MM.1S (cell line): ENCODE results near the gene IL1F10.

Experiments
- CTCF ChIP-seq: fragments of 300-600 bp; sonication (generic); IDR thresholded peaks from 2 replicates; pipeline ENCODE4 v1.5.1; 2016; ENCODE audit warnings: antibody characterized with exemption, low read length, mixed read lengths
- EZH2 ChIP-seq: fragments of 300-600 bp; sonication (generic); optimal IDR thresholded peaks from 2 replicates; pipeline ENCODE3; 2017; ENCODE audit warnings: low read depth, mild to moderate bottlenecking, antibody characterized with exemption, low read length, mixed read lengths
- EZH2phosphoT487 ChIP-seq: fragments of 300-600 bp; sonication (generic); IDR thresholded peaks from 2 replicates; pipeline ENCODE4 v1.6.1; 2018; ENCODE audit warnings: antibody characterized with exemption, low read length

- TF ChIP-seq CTCF (no peak), EZH2 (no peak), EZH2phosphoT487 (no peak)
Observed at GRCh38 chr2:113111121-113111520, 43.4 kb downstream of the IL1F10 start.
